Measurements from ENCODE around the gene BMP7.

Gene BMP7

GRCh38 chr20:57306747-57307146, 40.3 kb upstream of the BMP7 start:
- Histone ChIP-seq H3K4me1 (ENCODE audit: insufficient read depth, low read length, poor library complexity, severe bottlenecking) (no peaks in the 10 kb centered on the region), H4K20me1 (ENCODE audit: insufficient read depth, low read length, poor library complexity, severe bottlenecking) (no peaks in the 10 kb centered on the region), H3K9me3 (ENCODE audit: insufficient read depth, low read depth, low read length) (no peaks in the 10 kb centered on the region), H3F3A (ENCODE audit: low read depth) (no peaks in the 10 kb centered on the region), H3K36me3 (ENCODE audit: insufficient read depth, low read length) (no peaks in the 10 kb centered on the region), H2AFZ (ENCODE audit: low read length) (no peak overlapping the region), H3K79me2 (ENCODE audit: insufficient read depth, low read length) (no peaks in the 10 kb centered on the region), H3K4me2 (ENCODE audit: low read depth, low read length, poor library complexity, severe bottlenecking) (no peak overlapping the region), H3K27me3 (ENCODE audit: insufficient read depth, low read length, poor library complexity, severe bottlenecking) (no peaks in the 10 kb centered on the region), H3K9ac (ENCODE audit: low read depth, low read length, poor library complexity, severe bottlenecking) (no peak overlapping the region), H3K4me3 (ENCODE audit: low read length, poor library complexity, severe bottlenecking) (no peak overlapping the region), H3K9me2 (replicated peaks; ENCODE audit: low read depth, low read length) (no peaks in the 10 kb centered on the region)
- TF ChIP-seq EZH2phosphoT487 (IDR thresholded peaks at IDR 0.05; ENCODE audit: borderline replicate concordance) (no peak), CTCF (conservative IDR thresholded peaks at IDR 0.05; ENCODE audit: low read length) (no peak)

DNA sequence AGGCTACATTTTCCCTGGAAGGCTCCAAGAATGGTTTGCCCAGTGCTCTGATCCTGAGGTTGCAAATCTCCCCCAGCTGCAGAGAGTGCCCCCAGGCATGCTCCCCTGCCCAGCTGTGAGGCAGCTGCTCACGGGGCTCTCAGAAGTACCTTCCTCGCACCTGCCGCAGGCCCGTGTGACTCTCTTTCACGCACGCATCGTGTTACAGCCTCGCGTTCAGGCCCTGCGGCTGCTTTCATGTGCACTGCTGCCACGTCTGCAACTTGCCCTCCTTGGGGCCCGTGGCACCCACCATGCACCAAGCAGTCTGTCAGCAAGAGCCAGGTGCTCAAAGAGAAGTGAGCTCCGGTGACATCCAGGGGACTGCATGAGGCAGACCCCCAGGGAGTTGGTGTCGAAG, 34.6 kb upstream of the BMP7 start:
- H3K4me3 ChIP-seq (ENCODE audit: low read length, poor library complexity, severe bottlenecking): no peak overlapping the region
- no peaks in the 10 kb centered on the region for H4K20me1 ChIP-seq (ENCODE audit: insufficient read depth, low read length, poor library complexity, severe bottlenecking)
- no peaks in the 10 kb centered on the region for H3K36me3 ChIP-seq (ENCODE audit: insufficient read depth, low read length)
- H3K9me2 ChIP-seq (replicated peaks; ENCODE audit: low read depth, low read length): no peaks in the 10 kb centered on the region
- H2AFZ ChIP-seq (ENCODE audit: low read length): no peak overlapping the region
- no peak for TF ChIP-seq CTCF (conservative IDR thresholded peaks at IDR 0.05; ENCODE audit: low read length)
- TF ChIP-seq EZH2phosphoT487 (IDR thresholded peaks at IDR 0.05; ENCODE audit: borderline replicate concordance): no peak
- H3K27me3 ChIP-seq (ENCODE audit: insufficient read depth, low read length, poor library complexity, severe bottlenecking): no peaks in the 10 kb centered on the region
- H3K9ac ChIP-seq (ENCODE audit: low read depth, low read length, poor library complexity, severe bottlenecking): no peak overlapping the region
- H3K9me3 ChIP-seq (ENCODE audit: insufficient read depth, low read depth, low read length): no peaks in the 10 kb centered on the region
- no peaks in the 10 kb centered on the region for H3K79me2 ChIP-seq (ENCODE audit: insufficient read depth, low read length)
- no peaks in the 10 kb centered on the region for H3F3A ChIP-seq (ENCODE audit: low read depth)
- H3K4me2 ChIP-seq (ENCODE audit: low read depth, low read length, poor library complexity, severe bottlenecking): no peak overlapping the region
- no peaks in the 10 kb centered on the region for H3K4me1 ChIP-seq (ENCODE audit: insufficient read depth, low read length, poor library complexity, severe bottlenecking)

- Histone ChIP-seq H3K9ac (ENCODE audit: low read depth, low read length, poor library complexity, severe bottlenecking) (no peak overlapping the region), H3K9me3 (ENCODE audit: insufficient read depth, low read depth, low read length) (no peaks in the 10 kb centered on the region), H3K9me2 (replicated peaks; ENCODE audit: low read depth, low read length) (no peaks in the 10 kb centered on the region), H3K27me3 (ENCODE audit: insufficient read depth, low read length, poor library complexity, severe bottlenecking) (no peaks in the 10 kb centered on the region), H3F3A (ENCODE audit: low read depth) (no peaks in the 10 kb centered on the region), H3K36me3 (ENCODE audit: insufficient read depth, low read length) (no peaks in the 10 kb centered on the region), H3K4me2 (ENCODE audit: low read depth, low read length, poor library complexity, severe bottlenecking) (no peak overlapping the region), H3K4me3 (ENCODE audit: low read length, poor library complexity, severe bottlenecking) (no peak overlapping the region), H3K4me1 (ENCODE audit: insufficient read depth, low read length, poor library complexity, severe bottlenecking) (no peaks in the 10 kb centered on the region), H2AFZ (ENCODE audit: low read length) (no peak overlapping the region), H4K20me1 (ENCODE audit: insufficient read depth, low read length, poor library complexity, severe bottlenecking) (no peaks in the 10 kb centered on the region), H3K79me2 (ENCODE audit: insufficient read depth, low read length) (no peaks in the 10 kb centered on the region)
- TF ChIP-seq CTCF (conservative IDR thresholded peaks at IDR 0.05; ENCODE audit: low read length): no peak
- TF ChIP-seq EZH2phosphoT487 (IDR thresholded peaks at IDR 0.05; ENCODE audit: borderline replicate concordance): no peak
Measured at GRCh38 chr20:57298457-57298856, 32.0 kb upstream of the BMP7 start.
